Endometrium (tissue), 2 donors: Measurements from ENCODE around the gene COG6.

Experiments
- FAIRE-seq: peaks from 2 replicates; lab custom pipeline; 2012; peaks lifted over from hg19 to GRCh38; lab: Jason Lieb, UNC
- donor health status: control.
- donor health status: control.

COG6 gene

GRCh38 chr13:39655569-39656324 lies at the start of gene COG6:
Gene COG6 (plus strand): TSS chr13:39655662. CDS start chr13:39655727, 65 bp downstream.
- FAIRE-seq: no peak

GRCh38 chr13:39605677-39606320 lies 49.7 kb upstream of the COG6 start:
- no peak for FAIRE-seq

DNA sequence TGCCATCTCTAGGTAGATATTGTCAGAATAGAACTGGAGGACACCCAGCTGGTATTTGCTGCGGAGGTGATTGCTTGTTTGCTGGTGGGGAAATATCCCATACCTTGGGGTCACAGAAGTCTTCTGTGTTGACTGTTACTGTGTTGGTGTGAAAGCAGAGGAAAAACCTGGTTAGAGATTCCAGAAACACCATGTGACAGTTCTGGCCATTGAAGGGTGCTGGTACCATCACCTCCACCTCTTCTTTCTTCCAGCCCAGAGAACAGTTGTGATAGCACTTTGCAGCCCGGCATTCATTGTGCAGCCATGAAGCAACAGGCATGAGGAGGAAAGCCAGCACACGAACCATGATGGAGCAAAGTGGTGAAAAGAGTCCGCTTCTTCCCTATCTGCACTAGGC lies 47.6 kb upstream of the COG6 start:
- FAIRE-seq: no peak

DNA sequence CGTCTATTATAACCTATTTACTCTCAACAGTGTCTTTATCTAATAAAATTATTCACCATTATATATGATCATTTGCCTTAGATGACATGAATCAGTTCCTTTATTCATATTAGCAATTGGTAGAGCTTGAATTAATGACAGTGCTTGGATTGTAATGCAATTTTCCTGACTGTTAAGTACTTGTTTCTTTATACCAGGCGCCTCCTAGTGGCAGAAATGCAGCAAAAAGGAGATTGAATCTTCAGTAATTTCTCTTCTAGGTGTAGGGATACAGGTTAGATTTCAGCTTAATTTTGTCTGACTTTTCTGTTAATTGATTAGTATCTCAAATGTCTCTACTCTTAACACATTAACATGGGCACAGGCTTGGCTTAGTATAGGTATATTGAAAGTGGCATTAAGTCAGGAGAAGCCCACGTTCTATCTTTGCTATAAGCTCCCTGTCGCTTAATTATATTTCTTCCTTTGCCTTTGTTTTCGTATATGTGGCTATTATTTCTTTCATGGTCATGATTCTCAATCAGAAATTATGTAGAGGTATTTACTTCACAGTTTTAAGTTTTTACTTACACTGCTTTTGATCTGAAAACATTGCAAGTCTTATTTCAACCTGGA lies 43.3 kb upstream of the COG6 start:
- FAIRE-seq: peak; percentile 83

DNA sequence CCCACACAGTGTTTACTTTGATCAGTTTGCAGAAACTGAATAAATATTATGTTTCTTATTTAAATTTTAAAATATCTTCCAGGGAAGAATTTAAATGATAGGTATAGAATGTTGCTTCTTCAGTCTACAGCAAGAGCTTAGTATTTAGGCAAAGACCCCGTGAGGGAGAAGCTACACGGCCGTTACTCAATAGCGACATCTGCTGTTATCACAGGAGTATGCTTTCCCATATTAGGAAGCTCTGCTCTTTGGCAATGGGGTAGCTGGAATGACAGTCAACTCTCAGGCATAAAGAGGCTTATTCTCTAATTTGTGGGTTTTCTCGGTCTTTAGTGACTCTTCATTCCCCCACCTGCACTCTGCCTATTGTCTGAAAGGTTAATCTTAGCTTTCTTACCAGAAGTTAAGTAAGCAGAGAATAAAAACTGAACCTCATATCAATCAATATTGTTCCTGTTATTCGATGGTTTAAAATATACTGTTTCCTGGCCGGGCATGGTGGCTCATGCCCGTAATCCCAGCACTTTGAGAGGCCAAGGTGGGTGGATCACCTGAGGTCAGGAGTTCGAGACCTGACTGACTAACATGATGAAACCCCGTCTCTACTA lies 39.3 kb upstream of the COG6 start:
- peak; percentile 87 for FAIRE-seq

GRCh38 chr13:39618561-39618960 lies 36.9 kb upstream of the COG6 start:
- FAIRE-seq: no peak

- no peak for FAIRE-seq
Observed at GRCh38 chr13:39623466-39623865, 32.0 kb upstream of the COG6 start.

DNA sequence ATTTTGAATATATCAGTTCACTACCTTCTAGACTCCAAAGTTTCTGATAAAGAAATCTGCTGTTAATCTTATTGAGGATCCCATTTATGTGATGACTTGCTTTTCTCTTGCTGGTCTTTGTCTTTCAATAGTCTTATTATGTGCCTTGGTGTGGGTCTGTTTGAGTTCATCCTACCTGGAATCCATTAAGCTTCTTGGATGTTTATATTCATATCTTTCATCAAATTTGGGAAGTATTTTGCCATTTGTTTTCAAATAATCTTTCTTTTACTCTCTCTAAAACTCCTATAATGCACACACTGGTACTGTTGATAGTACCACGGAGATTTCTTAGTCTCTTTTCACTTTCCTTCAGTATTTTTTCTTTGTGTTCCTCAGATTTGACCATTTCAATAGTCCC lies 24.2 kb upstream of the COG6 start:
- FAIRE-seq: no peak

DNA sequence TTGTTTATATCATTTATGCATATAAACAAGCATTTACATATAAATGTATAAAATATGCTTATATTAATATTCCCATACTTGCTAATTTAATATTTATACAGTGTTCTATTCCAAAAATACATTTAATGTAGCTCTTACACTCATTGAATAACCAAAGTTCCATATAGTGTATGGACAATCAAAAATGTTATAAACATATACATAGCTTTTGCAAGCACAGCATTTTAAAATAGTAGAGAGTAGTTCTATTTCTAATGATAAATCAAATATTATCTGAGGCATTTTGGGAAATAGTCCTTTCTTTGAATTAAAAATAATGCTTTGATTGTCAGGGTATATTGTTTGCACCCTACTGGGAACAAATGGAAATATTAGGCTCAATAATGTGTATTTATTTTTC lies 22.5 kb upstream of the COG6 start:
- no peak for FAIRE-seq

GRCh38 chr13:39635564-39635963 lies 19.9 kb upstream of the COG6 start:
- no peak for FAIRE-seq

DNA sequence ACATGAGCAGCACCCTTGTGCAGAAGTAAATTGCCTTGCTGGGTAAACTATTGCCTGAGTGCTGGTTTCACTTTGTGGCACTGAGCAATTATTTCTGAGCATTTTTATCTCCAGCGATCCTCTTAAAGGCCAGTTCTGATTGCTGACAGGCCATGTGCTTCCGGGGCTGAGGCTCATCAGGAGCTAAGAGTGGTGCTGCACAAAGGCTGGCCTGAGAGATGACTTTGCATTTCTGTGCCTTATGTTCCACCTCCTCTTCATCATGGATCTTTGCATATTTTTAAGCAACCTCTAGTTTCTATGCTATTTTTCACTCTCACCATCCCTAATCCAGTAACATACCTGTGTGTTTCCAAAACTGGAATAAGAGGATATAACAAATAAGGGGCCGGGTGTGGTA lies 17.6 kb upstream of the COG6 start:
- no peak for FAIRE-seq

DNA sequence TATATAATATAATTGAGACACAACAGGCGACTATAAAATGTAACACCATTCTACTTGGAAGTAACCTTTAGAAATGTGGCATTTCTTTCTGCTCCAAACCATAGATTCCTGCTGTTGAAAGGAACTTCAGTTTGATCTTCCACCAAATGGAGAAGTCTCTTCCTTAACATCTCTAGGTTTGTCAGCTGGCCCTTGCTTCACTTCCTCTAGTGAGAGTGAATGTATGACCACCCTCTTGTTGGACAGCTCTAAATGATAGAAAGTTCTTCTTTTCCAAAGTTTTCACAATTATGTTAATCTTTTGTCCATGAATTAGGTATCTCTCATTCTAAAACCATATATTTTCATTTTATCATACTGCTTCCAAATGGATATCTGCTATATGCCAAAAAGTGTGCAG lies 13.8 kb upstream of the COG6 start:
- FAIRE-seq: no peak

DNA sequence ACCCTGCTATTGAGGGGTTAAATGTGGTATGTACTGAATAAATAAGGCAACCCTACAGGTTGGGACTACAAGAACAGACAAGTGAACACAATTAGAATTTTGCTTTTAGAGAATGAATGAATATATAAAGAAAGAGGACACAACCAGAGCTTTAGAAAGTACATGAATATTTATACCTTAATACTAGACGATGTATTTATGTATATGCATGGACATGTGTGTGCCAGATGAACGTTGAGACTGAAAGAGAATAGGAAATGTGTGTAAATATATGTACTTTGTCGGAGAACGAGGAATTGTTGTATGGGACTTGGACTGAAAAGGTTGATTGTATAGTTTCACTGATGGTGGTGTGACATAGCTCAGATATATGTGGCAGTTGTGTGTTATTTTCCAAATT lies 9.3 kb upstream of the COG6 start:
- no peak for FAIRE-seq

DNA sequence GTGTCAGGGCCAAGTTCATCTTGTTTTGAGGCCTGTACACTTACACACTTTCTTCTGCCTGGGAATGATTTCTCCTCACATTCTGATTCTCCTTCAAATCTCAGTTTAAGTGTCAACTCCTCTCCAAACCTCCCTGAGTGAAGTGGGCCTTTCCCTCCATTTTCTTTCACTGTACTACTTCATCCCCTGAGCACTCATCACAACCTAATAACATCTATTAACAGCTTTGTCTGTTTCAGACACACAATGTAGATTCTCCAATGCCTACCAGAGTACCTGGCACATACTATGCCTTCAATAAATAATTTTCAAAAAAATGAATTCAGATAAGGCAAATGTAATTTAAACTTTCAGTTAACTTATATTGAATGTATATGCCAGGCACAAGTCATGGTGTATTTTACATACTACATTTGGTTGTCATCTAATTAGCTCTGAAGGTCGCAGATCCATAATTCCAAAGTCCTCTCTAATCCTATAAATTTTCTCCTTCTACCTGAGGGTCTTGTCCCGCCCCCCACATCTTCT lies 357 bp upstream of the COG6 start:
- FAIRE-seq: peak; percentile 75

DNA sequence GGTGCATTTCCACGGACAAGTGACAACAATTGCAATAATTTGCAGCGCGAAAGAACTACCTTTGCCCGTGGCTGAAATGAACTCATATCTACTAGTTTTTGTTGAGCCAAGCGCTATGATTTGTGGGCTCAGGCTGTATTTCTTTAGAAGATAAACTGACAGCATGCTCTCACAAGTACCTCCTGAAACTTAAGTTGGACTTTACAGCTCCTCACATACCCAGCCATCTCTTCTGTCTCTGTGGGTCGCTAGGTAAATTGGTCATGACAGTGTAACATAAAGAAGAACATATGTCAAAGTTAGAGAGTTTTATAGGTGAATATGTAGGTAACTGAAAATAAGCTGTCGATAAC lies 839 bp downstream of the COG6 start:
- FAIRE-seq: no peak

DNA sequence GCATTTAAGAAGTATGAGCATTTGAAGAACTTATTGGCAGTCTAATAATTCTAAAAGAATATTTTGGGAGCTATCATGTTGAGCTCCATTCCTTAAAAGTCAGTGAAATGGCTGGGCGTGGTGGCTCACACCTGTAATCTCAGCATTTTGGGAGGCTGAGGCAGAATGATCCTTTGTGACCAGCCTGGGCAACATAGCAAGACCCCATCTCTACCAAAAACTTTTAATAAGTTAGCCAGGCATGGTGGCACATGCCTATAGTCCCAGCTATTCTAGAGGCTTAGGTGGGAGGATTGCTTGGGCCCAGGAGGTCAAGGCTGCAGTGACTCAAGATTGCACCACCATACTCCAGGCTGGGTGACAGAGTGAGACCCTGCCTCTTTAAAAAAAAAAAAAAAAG lies 8.0 kb downstream of the COG6 start:
- FAIRE-seq: no peak

- FAIRE-seq: no peak
Observed at GRCh38 chr13:39663958-39664357, 8.5 kb downstream of the COG6 start.

DNA sequence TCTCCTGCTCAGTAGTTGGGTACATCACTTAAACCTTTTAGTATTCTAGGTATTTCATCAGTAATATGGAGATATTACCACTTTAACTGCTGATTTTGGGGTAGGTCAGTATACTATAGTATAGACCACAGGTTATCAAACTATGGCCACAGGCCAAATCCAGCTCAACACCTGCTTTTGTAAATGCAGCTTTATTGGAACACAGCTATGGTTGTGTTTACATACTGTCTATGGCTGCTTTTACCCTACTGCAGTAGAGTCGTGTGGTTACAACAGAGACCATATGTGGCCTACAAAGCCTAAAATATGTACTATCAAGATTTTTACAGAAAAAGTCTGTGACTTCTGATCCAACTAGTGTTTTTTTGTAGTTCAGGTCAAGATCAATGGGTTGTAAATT lies 10.3 kb downstream of the COG6 start:
- FAIRE-seq: no peak

DNA sequence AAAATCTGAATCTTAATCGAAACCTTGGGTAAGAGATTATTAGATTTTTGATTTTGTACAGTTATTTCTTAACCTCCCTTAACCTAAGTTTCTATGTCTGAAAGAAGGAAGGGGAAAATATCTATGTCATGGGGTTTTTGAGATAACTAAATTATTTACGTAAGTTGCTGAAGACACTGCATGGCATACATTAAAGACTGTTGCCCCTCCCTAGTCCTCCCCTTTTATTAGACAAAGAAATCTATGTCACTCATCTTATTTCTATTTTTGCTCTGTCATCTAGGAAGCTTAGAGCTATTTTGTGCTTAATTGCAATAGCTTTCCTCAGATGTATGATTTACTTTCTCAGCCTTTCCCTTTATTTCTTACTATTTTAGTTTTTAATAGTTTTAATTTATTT lies 15.0 kb downstream of the COG6 start:
- no peak for FAIRE-seq

GRCh38 chr13:39672378-39673132 lies 17.1 kb downstream of the COG6 start:
- FAIRE-seq: no peak

DNA sequence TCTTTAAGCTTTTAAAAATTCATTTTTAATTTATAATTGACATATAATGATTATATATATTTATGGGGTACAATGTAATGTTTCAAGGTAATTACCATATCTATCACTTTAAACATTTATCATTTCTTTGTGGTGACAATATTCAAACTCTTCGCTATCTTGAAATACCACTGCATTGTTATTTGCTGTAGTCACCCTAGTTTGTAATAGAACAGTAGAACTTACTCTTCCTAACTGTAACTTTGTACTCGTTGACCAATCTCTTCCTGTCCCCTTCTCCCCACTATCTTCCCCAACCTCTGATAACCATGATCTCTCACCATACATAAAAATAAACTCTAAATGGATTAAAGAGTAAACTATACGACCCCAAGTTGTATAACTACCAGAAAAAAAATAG lies 20.4 kb downstream of the COG6 start:
- FAIRE-seq: peak; percentile 70

DNA sequence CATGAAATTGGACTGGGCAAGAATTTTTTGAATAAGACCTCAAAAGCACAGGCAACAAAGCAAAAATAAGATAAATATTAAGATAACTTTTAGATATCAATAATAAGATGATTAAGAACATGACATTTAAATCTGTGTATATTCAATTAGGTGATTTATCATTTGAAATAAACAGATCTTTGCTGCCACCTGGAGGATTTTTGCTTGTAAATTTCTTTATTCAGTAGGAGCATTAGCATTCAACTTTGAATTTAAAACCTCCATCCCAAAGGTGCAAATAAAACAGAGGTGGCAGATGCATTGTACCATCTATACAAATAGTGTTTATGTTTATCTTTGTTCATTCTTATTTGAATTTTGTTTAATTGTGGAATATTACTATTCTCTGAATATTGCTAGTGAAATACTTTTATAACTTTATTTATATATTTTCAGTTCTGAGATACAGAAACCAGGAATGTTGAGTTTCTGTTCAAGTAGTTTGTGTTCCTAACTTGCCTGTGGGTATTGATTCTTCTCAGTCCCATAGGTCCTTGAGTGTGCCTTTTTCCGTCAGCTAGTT lies 20.9 kb downstream of the COG6 start:
- peak; percentile 92 for FAIRE-seq
